C4-2B (cell line): ENCODE measurements around the gene MZT2A.
"Not testable (repeated sequence)": the region's sequence is repeated elsewhere in the genome, so short reads cannot be mapped to it uniquely, and the experiment has no call there.

ENCODE experiments used
- ZFX ChIP-seq: fragments of 450-650 bp; IDR thresholded peaks from 2 replicates; pipeline ENCODE4 v1.6.1; 2017
- TF ChIP-seq, protein P1 (sequence below): fragments of 450-650 bp; conservative IDR thresholded peaks from 2 replicates; pipeline ENCODE4 v1.5.1; 2017; ENCODE audit warnings: mild to moderate bottlenecking

DNA sequence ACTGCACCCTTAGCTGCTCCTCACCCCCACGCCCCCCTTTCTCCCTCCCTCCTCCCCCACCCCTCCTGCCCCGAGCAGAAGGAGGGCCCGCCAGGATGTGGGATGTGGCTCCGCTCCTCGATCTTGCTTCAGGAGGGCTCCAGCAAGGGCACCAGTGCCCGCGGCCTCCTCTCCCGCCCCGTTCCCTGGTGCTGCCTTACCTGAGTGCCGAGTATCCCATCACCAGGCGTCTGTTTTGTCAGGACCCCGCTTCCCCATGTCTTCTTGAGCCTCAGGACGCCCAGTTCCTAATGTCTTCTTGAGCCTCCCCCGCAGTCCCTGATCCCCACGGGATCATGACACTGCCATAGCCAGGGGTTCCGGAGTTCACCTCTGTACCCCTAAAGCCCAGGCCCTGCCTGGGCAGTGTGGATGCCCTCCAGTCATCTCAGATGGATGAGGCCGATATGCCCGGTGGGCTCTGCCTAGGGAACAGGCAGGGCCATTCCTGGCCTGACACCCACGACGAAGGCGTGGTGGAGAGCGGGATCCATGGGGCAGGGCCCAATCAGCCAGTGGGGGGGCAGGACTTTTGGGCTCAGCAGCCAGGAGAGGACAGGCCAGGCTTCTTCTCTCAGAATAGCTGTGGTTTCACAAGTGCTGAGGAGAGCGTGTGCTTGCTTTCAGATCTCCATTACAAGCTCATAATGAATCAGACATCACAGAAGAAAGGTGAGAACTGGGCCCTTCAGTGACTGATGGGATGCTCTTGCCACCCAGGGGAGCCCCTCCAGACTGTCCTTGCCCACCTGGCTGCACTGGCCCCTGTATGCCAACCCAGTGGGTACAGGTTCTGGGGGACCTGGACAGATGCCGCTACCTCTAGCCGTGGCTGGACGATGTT, 37.0 kb upstream of the MZT2A start:
- TF ChIP-seq, protein P1, sequence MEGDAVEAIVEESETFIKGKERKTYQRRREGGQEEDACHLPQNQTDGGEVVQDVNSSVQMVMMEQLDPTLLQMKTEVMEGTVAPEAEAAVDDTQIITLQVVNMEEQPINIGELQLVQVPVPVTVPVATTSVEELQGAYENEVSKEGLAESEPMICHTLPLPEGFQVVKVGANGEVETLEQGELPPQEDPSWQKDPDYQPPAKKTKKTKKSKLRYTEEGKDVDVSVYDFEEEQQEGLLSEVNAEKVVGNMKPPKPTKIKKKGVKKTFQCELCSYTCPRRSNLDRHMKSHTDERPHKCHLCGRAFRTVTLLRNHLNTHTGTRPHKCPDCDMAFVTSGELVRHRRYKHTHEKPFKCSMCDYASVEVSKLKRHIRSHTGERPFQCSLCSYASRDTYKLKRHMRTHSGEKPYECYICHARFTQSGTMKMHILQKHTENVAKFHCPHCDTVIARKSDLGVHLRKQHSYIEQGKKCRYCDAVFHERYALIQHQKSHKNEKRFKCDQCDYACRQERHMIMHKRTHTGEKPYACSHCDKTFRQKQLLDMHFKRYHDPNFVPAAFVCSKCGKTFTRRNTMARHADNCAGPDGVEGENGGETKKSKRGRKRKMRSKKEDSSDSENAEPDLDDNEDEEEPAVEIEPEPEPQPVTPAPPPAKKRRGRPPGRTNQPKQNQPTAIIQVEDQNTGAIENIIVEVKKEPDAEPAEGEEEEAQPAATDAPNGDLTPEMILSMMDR, result not testable (repeated sequence)
- not testable (repeated sequence) for TF ChIP-seq ZFX
